ENCODE data around the gene OSBPL6.

DNA sequence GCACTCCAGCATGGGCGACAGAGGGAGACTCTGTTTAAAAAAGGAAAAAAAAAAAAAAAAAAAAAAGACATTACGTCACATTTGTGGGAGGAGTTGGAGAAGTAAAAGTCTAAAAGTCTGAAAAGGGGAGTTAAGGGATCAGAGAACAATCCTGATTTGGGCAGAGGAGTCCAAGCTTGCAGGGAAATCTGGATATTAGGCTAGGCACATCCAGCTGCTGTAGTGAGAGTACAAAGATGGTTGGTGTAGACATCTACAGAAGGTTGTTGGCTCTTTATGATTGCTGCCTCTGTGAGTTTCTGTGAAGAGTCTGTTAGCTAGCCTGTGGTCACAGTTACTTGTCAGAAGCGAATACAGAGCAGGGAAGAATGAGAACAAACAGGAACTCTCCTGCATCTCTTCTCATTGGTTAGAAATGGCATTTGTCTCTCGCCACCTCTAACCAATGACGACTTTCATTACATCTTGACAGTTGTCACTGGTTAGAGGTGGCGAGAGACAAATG is 3.3 kb upstream of the OSBPL6 start:
- no peak for TF ChIP-seq CTCF (IDR thresholded peaks at IDR 0.05; ENCODE audit: borderline replicate concordance, extremely low read depth, low read length, poor library complexity, severe bottlenecking)
- TF ChIP-seq EZH2 (IDR thresholded peaks at IDR 0.05; ENCODE audit: borderline replicate concordance, low read depth, low read length, severe bottlenecking) = no peak
